GM18867 (cell line): ENCODE data around the gene ABCD1.
A peak's percentile ranks its signal among the peaks of the same experiment; 100 is the strongest.
"Not testable (repeated sequence)": the region's sequence is repeated elsewhere in the genome, so short reads cannot be mapped to it uniquely, and the experiment has no call there.

Experiments
- ATAC-seq: cut with Tn5 transposase; IDR thresholded peaks from one replicate; pipeline ENCODE4 v1.9.1; 2021; ENCODE audit warnings: mild to moderate bottlenecking, moderate library complexity; ENCODE audit not compliant: unreplicated experiment

ABCD1 gene

GRCh38 chrX:153724252-153725038, at the start of gene ABCD1, which contains the start of gene BCAP31:
ABCD1 (plus strand) TSS chrX:153724856; CDS start chrX:153725267, 411 bp downstream.
BCAP31 (minus strand) TSS chrX:153724387; CDS start chrX:153723244, 1,143 bp downstream.
- peak; percentile 56 for ATAC-seq

GRCh38 chrX:153681175-153681574, 43.5 kb upstream of the ABCD1 start:
- no peak for ATAC-seq

- not testable (repeated sequence) for ATAC-seq
These were observed 41.2 kb upstream of the ABCD1 start for GRCh38 chrX:153683486-153683885.

- ATAC-seq: no peak
These were observed 40.0 kb upstream of the ABCD1 start for GRCh38 chrX:153684467-153685155.

GRCh38 chrX:153685156-153685536, 39.5 kb upstream of the ABCD1 start:
- ATAC-seq: no peak

- ATAC-seq: no peak
These were observed 38.6 kb upstream of the ABCD1 start for GRCh38 chrX:153685751-153686696.

- no peak for ATAC-seq
These were observed 37.9 kb upstream of the ABCD1 start for GRCh38 chrX:153686711-153687110.

GRCh38 chrX:153687121-153688039, 37.3 kb upstream of the ABCD1 start, which contains the start of gene SLC6A8:
SLC6A8 (plus strand) TSS chrX:153687926; CDS start chrX:153688575, 649 bp downstream.
- no peak for ATAC-seq

- no peak for ATAC-seq
These were observed 36.6 kb upstream of the ABCD1 start for GRCh38 chrX:153688071-153688470.

- no peak for ATAC-seq
These were observed 36.1 kb upstream of the ABCD1 start for GRCh38 chrX:153688506-153688905.

- ATAC-seq: no peak
These were observed 35.6 kb upstream of the ABCD1 start for GRCh38 chrX:153688911-153689590.

GRCh38 chrX:153689654-153690465, 34.8 kb upstream of the ABCD1 start:
- ATAC-seq: no peak

- no peak for ATAC-seq
These were observed 34.2 kb upstream of the ABCD1 start for GRCh38 chrX:153690466-153690865.

- not testable (repeated sequence) for ATAC-seq
These were observed 33.4 kb upstream of the ABCD1 start for GRCh38 chrX:153691032-153691827.

GRCh38 chrX:153692003-153692402, 32.7 kb upstream of the ABCD1 start:
- ATAC-seq: no peak

- ATAC-seq: no peak
These were observed 32.0 kb upstream of the ABCD1 start for GRCh38 chrX:153692611-153693156.
